Thyroid gland (tissue), 4 donors: ENCODE measurements around the gene PPP1R8.
"Not testable (repeated sequence)": the region's sequence is repeated elsewhere in the genome, so short reads cannot be mapped to it uniquely, and the experiment has no call there.

Experiments
- POLR2A ChIP-seq, 2 donors: fragments of 450-650 bp; IDR thresholded peaks; one replicate each; pipeline ENCODE4 v1.6.1; 2017; ENCODE audit warnings: antibody characterized with exemption in 2 of 2, mild to moderate bottlenecking in 2 of 2, moderate library complexity in 1 of 2
- TF ChIP-seq, protein P1 (sequence below), 6 experiments: fragments of 200-600 bp in 3 of 6; fragments of 450-650 bp in 3 of 6; sonication (generic) in 3 of 6; IDR thresholded peaks; one replicate each; pipeline ENCODE4 v1.5.1; 2016 to 2019; ENCODE audit warnings: antibody characterized with exemption in 6 of 6, mild to moderate bottlenecking in 2 of 6, inconsistent platforms in 1 of 6, moderate library complexity in 1 of 6

DNA sequence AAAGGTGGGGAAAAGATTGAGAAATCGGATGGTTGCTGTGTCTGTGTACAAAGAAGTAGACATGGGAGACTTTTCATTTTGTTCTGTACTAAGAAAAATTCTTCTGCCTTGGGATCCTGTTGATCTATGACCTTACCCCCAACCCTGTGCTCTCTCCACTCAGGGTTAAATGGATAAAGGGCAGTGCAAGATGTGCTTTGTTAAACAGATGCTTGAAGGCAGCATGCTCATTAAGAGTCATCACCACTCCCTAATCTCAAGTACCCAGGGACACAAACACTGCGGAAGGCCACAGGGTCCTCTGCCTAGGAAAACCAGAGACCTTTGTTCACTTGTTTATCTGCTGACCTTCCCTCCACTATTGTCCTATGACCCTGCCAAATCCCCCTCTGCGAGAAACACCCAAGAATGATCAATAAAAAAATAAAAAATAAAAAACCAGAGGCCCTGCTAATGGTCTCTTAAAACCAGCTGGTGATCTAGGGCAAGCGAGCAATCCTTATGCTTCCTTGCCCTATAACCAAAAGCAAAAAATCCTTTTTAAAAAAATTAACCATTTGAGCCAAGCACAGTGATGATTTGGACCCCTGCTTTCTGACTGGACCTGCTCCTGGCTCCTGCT lies 1.1 kb upstream of the PPP1R8 start:
- TF ChIP-seq, protein P1, sequence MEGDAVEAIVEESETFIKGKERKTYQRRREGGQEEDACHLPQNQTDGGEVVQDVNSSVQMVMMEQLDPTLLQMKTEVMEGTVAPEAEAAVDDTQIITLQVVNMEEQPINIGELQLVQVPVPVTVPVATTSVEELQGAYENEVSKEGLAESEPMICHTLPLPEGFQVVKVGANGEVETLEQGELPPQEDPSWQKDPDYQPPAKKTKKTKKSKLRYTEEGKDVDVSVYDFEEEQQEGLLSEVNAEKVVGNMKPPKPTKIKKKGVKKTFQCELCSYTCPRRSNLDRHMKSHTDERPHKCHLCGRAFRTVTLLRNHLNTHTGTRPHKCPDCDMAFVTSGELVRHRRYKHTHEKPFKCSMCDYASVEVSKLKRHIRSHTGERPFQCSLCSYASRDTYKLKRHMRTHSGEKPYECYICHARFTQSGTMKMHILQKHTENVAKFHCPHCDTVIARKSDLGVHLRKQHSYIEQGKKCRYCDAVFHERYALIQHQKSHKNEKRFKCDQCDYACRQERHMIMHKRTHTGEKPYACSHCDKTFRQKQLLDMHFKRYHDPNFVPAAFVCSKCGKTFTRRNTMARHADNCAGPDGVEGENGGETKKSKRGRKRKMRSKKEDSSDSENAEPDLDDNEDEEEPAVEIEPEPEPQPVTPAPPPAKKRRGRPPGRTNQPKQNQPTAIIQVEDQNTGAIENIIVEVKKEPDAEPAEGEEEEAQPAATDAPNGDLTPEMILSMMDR (IDR thresholded peaks at IDR 0.05): not testable (repeated sequence)
- TF ChIP-seq POLR2A (IDR thresholded peaks at IDR 0.05): not testable (repeated sequence)
